Measurements from ENCODE around the gene CDC42SE1. TPM values are rescaled to one million over a fixed set of nuclear protein-coding genes. Genes with fewer than 3 reads are reported as not detected.

Gene CDC42SE1
- total RNA-seq, 1 experiment from 2014 or later = 81.2 TPM

DNA sequence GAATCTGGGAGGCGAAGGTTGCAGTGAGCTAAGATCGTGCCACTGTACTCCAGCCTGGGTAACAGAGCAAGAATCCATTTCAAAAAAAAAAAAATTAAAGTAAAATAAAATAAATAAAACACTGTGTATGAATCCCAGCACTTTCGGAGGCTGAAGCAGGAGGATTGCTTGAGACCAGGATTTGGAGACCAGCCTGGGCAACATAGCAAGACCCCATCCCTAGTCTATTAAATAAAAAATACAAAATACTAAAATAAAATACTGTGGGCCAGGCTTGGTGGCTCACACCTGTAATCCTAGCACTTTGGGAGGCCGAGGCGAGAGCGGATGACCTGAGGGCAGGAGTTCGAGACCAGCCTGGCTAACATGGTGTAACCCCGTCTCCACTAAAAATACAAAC is 27.3 kb downstream of the CDC42SE1 start:
- no TSS peak for BruUV-seq (replicated peaks)
- ChIA-PET CTCF (no interaction called here), POLR2A (interaction anchor here (0.7 kb wide), 1 partner anchor 109 kb away, joined by 5 read pairs; no protein-coding TSS in a partner anchor)
- ATAC-seq = no peak
- TF ChIP-seq REST (IDR thresholded peaks at IDR 0.05; ENCODE audit: insufficient read depth in 1 of 2, low read depth in 2 of 2, low read length in 1 of 2) = no peak
- TF ChIP-seq TCF7L2 (IDR thresholded peaks at IDR 0.05; ENCODE audit: low read depth, low read length) = no peak
- TF ChIP-seq, protein P1, sequence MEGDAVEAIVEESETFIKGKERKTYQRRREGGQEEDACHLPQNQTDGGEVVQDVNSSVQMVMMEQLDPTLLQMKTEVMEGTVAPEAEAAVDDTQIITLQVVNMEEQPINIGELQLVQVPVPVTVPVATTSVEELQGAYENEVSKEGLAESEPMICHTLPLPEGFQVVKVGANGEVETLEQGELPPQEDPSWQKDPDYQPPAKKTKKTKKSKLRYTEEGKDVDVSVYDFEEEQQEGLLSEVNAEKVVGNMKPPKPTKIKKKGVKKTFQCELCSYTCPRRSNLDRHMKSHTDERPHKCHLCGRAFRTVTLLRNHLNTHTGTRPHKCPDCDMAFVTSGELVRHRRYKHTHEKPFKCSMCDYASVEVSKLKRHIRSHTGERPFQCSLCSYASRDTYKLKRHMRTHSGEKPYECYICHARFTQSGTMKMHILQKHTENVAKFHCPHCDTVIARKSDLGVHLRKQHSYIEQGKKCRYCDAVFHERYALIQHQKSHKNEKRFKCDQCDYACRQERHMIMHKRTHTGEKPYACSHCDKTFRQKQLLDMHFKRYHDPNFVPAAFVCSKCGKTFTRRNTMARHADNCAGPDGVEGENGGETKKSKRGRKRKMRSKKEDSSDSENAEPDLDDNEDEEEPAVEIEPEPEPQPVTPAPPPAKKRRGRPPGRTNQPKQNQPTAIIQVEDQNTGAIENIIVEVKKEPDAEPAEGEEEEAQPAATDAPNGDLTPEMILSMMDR (IDR thresholded peaks at IDR 0.05) = no peak
- no peak for TF ChIP-seq SIN3A (IDR thresholded peaks at IDR 0.05; ENCODE audit: borderline replicate concordance, insufficient read depth, low read depth, low read length)
- no peak for TF ChIP-seq POLR2AphosphoS5 (IDR thresholded peaks at IDR 0.05; ENCODE audit: low read depth, low read length)
- no peak overlapping the region for H3K27ac ChIP-seq (ENCODE audit: low read length)
- in situ Hi-C loops (cut with HindIII; ENCODE audit: low pct_unique_long_range_greater_than_20kb, low sequenced_read_pairs) (no loop called here), intact Hi-C loops (cut with micrococcal nuclease; ENCODE audit: unreplicated experiment) (no loop called here)
- DNase-seq (ENCODE audit: low read depth, low spot score) = no peak
- no peaks in the 10 kb centered on the region for H3K4me1 ChIP-seq (ENCODE audit: control insufficient read depth, insufficient read depth, low read length)
- H3K4me3 ChIP-seq (ENCODE audit: low read depth in 2 of 2, low read length in 2 of 2) = no peak overlapping the region
- H3K9me3 ChIP-seq (ENCODE audit: control insufficient read depth, insufficient read depth, low read depth, low read length) = no peaks in the 10 kb centered on the region
- 0 out of 2 replicates have a peak, but pooled peaks cover 2% of the 10 kb centered on the region for H3K36me3 ChIP-seq (ENCODE audit: control insufficient read depth, insufficient read depth, low read length)
- H3K27me3 ChIP-seq (ENCODE audit: control insufficient read depth, insufficient read depth, low read length) = no peaks in the 10 kb centered on the region

DNA sequence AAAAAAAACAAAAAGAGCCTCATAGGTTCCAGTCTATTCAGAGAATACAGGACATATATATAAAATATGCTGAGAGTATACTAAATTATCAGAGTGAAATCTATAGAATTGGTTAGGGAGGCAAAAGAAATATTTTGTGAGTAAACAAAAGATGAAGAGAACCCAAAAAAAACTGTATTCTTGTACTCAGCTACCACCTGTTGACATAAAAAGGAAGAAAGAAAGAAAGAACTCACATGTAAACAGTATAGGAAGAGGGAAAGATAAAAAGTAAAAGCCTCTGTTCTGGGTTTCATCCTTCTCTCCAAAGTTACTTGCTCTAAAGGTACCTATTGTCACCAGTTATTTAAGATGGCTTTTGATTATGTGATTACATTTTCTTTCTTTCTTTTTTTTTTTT is 33.0 kb downstream of the CDC42SE1 start:
- no peak overlapping the region for H3K4me3 ChIP-seq (ENCODE audit: low read depth in 2 of 2, low read length in 2 of 2)
- in situ Hi-C loops (cut with HindIII; ENCODE audit: low pct_unique_long_range_greater_than_20kb, low sequenced_read_pairs) = no loop called here
- BruUV-seq (replicated peaks) = no TSS peak
- H3K27ac ChIP-seq (ENCODE audit: low read length) = no peak overlapping the region
- no peak for TF ChIP-seq SIN3A (IDR thresholded peaks at IDR 0.05; ENCODE audit: borderline replicate concordance, insufficient read depth, low read depth, low read length)
- no peak for TF ChIP-seq REST (IDR thresholded peaks at IDR 0.05; ENCODE audit: insufficient read depth in 1 of 2, low read depth in 2 of 2, low read length in 1 of 2)
- TF ChIP-seq, protein P1 (IDR thresholded peaks at IDR 0.05) = no peak
- TF ChIP-seq POLR2AphosphoS5 (IDR thresholded peaks at IDR 0.05; ENCODE audit: low read depth, low read length) = no peak
- TF ChIP-seq TCF7L2 (IDR thresholded peaks at IDR 0.05; ENCODE audit: low read depth, low read length) = no peak
- H3K36me3 ChIP-seq (ENCODE audit: control insufficient read depth, insufficient read depth, low read length) = no peaks in the 10 kb centered on the region
- ChIA-PET CTCF (no interaction called here), POLR2A (interaction anchor here (0.5 kb wide), 1 partner anchor 97 kb away, joined by 4 read pairs; no protein-coding TSS in a partner anchor)
- H3K27me3 ChIP-seq (ENCODE audit: control insufficient read depth, insufficient read depth, low read length) = no peaks in the 10 kb centered on the region
- DNase-seq (ENCODE audit: low read depth, low spot score) (no peak), ATAC-seq (no peak)
- no peaks in the 10 kb centered on the region for H3K4me1 ChIP-seq (ENCODE audit: control insufficient read depth, insufficient read depth, low read length)
- intact Hi-C loops (cut with micrococcal nuclease; ENCODE audit: unreplicated experiment) = no loop called here
- no peaks in the 10 kb centered on the region for H3K9me3 ChIP-seq (ENCODE audit: control insufficient read depth, insufficient read depth, low read depth, low read length)

Data from Panc1 (cell line).